Stimulated activated CD4-positive, alpha-beta T cell treated with anti-CD3 and anti-CD28 coated beads, Interleukin-1b, Interleukin-23, amount 100 ng/mL, for 48 hours (primary cell): Measurements from ENCODE around the gene LAPTM5.

ENCODE experiments used
- DNase-seq: peaks from one replicate; pipeline ENCODE4 v3.0.0-alpha.2; 2020

Gene LAPTM5

DNA sequence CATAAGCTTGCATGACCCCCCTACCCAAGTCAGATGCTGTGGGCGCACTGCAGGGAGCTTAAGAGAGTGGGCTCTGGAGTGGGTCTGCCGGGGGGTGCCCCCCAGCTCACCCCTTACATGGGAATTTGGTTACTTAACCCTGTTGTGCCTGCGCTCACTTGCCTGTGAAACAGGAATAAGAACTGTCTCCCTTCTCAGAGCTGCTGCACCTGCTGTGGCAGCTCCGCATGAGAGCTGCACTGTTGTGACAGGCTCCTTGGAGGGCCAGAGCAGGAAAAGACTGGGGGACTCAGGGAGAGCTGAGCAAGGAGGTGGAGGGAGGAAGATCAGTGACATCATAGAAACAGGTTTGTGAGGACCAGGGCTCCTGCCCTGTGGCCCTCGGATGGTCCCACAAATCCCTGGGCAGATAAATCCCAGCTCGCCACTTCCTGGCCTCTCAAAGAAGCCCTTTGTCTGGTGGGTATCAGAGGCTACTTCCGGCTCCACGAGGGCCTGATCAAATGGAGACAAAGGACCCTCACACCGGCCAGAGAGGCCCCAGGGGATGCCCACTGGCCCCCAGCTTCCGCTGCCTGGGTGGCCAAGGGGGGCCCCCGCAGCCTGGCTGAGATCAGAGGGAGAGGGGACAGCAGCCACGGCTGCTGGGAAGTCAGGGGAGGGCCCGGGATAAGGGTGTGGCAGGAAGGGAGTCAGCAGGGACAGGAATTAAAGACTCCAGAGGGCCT, 28.9 kb upstream of the LAPTM5 start:
- DNase-seq: no peak

DNA sequence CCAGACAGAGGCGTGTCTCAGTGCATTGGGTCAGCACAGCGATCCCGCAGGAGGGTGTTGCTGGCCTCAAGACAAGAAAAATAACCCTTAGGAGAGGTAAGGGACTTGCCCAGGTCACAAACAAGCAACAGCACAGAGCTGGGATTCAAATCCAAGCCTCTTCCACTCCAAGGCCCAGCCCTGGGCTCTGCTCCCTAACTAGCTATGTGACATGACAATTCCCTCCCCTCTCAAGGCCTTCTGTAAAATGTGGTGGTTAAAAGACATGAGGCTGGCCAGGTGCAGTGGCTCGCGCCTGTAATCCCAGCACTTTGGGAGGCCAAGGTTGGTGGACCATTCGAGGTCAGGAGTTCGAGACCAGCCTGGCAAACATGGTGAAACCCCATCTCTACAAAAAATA, 28.1 kb upstream of the LAPTM5 start:
- DNase-seq: no peak

DNA sequence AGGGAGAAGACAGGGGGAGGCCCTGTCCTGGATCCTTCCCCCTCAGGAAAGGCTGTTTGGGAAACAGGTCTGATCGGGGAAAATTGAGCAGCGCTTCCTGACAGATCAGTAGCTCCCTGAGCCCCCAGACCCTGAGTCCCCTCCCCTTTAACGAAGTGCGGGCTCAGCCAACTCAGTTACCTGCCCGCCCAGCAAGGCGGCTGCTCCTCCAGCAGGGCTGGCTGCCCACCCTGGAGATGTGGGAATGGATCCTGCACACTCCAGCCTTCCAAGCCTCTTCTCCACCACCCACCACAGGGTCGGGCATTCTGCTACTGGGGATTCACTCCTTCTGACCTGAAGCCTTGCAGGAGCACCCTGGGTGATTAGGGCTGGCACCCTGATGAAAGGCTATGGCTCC, 27.6 kb upstream of the LAPTM5 start:
- DNase-seq: no peak

DNA sequence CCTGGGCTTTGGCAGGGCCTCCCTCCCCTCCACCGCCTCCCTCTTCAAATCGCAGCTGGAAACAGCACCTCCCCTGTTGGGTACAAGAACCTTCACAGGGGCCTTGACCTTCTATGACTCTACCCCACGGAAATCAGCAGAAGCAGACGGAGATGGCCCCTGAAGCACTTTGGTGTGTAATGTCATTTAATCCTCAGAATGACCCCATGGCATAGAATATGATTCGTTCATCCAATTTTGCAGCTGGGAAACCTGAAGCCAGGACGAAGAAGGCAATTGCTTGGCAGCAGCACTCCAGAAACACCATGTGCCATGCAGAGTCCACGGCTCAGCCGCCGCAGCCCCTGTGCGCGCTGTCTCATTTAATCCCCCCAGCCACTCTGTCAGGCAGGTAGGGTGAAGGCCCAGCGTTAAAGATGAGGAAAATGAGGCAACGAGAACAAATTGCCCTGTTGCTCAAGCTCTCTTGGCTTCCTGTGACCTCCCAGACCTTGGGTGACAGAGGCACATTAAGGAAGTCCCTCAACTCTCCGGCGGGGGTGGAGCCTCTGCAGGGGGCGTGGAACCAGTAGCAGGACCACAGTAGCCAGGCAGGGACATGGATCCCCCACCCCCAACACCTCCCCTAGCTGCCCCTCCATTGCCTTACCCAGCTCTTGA, 25.8 kb upstream of the LAPTM5 start:
- DNase-seq: no peak

DNA sequence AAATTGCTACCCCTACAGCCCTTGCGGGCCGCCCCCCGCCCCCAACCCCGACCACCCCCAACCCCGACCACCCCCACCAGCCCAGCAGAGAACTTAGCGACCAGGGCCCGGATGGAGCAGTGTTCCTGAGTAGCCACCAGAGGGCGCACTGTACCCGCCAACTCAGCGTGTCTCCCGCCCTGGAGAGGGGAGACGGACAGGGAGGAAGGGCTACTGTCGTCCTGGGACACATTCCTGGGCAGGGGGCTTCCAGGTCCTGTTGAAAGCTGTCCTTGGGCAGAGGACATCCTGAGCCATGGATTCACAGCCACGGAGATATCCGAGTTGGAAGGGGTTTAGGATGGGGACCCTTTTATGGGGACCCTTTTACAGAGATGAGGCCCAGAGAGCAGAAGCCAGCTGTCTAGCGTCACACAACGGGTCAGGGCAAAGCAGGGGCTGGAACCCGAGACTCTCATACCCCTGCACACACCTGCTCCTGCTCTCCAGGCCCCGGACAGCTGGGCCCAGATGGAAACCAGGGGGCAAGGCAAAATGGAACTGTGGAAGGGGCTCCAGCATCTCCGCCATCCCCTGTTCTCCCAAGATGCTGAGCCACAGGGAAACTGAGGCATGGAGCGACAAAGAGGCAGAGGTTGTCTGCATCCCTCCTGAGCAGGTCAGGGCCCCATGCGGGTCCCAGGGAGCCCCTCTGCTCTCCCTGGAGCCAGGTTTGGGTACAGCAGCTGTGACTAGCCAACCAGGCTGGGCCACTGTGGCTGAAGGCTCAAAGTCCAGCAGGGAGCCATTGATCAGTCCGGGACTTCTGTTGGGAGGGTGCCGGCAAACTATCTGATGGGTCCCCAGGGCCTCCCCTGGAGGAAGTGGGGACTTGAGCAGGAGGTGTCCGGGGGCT, 25.0 kb upstream of the LAPTM5 start:
- peak; percentile 75 for DNase-seq

DNA sequence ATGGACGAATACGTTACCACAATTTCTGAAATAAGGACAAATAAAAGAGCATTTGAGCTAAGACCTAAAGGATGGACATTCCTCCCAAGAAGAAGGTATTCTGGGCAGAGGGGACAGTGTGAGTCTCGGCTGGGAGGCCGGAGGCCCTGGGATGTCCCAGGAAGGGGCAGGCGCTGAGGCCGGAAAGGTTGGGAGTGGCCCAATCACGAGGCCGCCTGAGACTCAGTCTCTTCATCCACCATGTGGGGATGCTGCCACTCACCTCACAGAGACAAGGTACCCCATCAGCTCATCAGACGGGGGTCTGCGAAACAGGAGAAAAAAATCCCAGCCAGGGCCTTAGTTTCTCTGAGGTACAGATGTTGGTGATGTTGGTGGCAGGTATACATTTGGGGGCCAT, 24.3 kb upstream of the LAPTM5 start:
- no peak for DNase-seq

DNA sequence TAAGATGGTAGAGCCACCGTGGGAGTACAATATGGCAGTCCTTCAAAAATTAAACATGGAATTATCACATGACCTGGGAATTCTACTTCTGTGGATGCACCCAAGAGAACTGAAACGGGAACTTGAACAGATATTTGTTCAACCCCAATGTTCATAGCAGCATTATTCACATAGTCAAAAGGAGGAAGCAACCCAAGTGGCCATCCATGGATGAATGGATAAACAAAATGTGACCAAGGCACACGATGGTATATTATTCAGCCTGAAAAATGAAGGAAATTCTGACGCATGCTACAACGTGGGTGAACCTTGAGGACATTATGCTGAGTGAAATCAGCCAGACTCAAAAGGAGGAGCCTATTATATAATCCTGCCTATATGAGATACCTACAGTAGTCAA, 22.8 kb upstream of the LAPTM5 start:
- DNase-seq: no peak

DNA sequence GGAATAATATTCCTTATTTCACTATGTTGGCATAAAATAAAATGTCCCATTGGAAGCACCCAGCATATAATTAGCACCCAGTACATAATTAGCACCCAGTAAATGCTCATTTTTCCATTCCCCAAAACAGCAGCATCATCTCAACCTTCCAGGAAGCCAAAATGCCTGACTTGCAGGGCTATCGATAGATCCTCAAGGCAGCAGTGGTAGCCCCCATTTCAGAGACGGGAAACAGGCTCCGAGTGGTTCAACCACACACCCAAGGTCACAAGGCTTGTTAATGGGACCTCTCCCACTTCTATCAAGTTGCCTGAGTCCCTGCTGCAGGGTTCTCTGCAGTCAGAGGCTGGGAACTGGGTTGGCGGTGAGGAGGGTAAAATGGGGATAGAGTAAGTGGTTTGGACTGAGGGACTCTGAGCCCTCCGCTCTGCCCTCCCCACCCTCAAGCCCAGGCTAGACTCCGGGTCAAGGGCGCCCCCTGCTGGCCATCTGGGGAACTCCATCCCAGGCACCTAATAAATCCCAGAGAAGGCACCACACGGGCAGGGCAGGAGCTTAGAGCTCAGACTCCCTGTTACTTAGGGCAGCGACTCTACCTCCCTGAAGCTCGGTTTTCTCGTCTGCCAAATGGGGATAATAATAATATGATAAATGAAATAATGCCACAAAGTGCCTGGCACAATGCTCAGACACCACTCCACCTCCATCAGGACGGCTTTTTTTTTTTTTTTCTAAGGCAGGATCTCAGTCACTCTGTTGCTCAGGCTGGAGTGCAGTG, 21.9 kb upstream of the LAPTM5 start:
- peak; percentile 90 for DNase-seq

DNA sequence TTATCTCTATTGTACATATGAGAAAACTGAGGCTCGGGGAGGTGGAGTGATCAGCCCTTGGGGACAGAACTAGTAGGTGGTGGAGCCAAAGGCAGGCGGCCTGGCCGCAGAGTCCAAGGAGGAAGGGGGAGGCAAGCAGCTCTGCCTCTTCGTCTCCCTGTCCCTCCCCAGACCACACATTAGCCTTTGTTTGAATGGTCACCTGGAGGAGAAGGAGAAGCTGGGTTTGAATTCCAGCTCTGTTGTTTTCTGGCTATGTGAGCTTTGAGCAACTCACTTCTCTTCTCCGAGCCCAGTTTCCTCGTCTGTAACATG, 21.4 kb upstream of the LAPTM5 start:
- DNase-seq: no peak

DNA sequence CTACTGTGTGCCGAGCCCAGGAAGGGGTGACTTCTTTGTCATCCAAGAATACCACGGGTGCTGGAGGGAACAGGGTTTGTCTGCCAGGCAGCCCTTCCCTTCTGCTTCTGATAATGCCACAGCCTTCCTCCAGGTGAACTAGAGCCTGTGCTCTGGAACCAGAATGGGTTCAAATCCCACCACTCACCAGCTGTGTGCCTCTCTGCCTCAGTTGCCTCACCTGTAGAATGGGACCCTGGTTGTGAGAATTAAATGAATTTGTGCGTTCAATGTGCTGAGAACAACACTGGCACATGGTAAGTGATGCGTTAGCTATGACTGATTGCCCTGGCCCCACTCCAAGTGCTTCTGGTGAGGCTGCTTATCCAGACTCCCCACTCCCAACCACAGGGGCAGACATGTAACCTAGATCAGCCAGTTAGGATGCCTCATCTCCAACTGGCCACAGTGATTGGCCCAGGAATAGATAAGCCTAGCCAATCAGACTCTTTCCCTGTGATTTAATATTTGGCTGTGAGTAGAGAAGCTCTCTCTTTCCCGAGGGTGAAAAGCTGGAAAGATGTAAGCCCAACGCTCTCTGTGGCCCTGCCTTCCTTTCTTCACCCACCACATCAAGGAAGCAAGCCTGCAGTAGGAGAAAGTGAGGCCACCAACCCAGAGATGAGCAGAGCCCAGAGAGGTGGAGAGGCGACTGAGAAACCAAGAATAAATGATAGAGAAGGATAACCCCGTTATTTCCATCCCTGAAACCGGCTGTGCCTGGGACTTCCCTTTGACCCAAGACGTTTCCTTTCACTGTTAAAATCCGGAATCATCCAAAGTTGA, 20.8 kb upstream of the LAPTM5 start:
- peak; percentile 59 for DNase-seq

DNA sequence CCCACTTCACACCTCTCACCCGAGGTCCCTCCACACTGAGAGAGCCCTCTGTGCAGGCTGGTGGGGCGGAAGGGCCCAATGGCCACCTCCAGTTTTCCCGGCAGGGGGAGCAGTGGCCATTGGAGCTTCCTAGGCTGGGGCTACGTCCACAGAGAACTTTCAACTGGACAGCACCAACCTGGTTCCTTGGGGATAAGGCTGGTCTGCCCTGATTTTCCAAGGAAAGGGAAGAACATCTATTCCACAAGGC, 20.3 kb upstream of the LAPTM5 start:
- DNase-seq: no peak

DNA sequence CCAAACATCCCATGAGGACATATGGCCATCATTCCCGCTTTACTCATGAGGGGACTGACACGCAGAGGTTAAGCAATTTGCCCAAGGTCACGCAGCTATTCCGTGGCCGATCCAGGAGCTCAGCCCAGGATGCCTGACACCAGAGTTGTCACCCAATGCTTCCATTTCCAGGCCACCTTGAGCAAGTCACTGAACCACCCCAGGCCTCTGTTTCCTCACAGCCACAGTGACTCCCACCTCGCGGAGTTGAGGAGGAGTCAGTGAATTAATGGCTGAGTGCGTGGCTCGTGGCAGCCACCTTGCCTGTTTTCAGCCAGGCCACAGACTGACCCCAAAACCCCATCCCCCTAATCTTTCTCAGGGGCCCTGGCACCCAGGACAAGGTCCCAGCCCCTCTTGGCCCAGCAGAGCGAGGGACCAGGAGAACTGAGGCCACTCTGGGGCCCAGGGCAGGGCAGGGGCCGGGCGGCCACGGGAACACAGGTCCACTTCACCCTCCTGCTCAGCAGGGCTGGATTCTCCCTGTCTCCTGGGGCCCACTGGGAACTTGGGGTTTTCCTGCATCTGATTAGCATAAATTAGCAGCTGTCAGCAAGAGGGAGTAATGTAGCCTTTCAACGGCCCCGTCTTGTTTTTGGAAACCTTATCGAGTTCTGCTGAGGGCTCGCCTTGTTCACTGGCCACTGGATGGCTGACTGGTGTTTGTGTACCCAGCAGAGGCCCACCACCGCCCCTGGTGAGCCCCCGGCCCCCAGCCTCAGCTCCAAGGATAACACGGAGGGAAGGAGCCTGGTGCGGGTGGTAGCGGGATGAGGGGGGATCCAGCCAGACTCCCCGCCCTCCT, 19.7 kb upstream of the LAPTM5 start:
- DNase-seq: no peak

DNA sequence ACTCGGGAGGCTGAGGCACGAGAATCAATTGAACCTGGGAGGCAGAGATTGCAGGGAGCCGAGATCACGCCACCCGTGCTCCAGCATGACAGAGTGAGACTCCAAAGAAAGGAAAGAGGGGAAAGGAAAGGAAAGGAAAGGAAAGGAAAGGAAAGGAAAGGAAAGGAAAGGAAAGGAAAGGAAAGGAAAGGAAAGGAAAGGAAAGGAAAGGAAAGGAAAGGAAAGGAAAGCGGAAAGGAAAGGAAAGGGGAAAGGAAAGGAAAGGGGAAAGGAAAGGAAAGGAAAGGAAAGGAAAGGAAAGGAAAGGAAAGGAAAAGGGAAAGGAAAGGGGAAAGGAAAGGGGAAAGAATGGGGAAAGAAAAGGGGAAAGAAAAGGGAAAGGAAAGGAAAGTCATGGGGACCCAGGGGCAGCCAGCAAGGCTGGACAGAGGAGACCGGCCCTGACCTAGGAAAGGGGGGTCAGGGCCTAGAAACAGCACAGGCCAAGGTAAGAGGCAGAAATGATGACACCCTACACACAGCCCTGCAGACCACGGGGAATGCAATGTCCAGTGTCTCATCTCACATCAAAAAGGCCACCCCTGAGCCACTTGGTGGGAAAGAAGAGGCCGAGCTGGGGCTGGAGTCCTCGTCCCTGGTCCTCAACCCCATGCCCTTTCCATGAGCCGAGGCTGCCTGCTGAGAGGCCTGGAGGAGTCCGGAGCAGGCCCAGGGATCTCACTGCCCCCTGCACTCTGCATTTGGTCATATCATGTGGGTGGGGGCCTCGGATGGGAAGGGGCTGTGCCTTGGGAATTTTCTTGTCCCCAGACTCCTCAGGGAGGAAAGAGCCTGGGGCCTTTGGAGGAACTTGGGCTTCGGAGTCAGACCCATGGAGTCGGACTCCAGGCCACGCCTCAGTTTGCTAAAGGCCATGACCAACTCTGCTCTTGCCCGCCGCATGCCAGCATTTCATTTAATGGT, 18.8 kb upstream of the LAPTM5 start:
- no peak for DNase-seq

DNA sequence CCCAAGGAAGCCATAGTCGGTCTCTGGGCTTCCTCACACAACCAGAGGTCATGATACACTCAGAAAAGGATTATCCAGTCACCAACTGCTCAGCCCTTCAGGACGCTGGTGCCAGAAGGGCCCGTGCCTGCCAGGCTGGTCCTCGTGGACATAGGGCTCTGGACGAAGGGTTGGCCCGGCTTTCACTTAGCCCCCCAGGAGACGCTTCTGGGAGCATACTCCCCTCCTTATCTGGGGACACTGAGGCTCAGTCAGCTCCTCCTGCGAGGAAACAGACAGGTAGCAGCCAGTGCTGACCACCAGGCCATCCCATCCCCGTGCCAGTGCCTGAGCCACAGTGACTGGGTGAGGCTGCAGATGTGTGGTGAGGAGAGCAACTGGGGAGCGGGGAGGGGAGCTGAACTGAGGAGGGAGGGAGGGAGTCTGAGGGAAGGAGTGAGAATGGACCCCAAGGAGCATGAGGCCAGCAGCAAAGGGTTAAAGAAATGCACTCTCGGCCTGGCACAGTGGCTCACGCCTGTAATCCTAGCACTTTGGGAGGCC, 17.9 kb upstream of the LAPTM5 start:
- no peak for DNase-seq

DNA sequence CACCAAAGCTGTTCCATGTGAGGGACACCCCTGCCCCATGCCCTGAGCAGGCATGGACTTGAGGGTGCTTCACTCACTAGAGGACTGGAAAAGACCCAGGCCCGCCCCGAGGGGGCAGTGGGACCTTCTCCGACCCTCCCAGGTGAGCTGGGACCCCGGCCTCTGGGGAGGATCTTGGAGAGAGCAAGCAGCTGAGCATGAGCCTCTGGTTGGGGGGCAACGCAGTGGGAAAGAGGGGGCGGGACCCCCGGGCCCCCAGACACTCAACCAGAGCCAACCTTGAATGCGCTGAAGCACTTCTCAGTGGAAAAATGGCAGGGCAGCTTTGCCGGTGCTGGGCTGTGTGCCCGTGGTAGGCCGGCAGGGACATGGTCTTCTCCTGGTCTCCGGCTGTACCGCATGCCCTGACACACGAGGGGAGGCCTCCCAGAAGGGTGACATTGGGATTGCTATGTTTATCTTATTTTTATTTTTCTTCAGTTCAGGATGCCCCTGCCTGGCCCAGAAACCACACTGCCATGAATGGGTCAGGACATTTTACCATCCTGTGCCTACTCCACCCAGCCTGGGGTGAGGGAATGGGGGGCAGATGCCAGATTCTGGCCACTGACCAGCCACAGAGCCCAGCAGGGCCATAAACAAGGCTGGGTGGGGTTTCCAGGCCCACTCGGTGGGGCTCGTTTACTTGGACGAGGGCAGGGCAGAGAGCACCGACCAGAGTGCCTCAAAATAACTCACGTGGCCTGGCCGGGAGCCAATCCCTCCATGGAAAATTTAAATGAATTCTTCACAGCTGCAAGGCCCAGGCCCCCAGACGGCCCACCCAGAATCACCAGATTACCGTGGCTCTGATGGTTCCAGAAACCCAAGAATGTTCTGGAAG, 17.2 kb upstream of the LAPTM5 start:
- DNase-seq: no peak

DNA sequence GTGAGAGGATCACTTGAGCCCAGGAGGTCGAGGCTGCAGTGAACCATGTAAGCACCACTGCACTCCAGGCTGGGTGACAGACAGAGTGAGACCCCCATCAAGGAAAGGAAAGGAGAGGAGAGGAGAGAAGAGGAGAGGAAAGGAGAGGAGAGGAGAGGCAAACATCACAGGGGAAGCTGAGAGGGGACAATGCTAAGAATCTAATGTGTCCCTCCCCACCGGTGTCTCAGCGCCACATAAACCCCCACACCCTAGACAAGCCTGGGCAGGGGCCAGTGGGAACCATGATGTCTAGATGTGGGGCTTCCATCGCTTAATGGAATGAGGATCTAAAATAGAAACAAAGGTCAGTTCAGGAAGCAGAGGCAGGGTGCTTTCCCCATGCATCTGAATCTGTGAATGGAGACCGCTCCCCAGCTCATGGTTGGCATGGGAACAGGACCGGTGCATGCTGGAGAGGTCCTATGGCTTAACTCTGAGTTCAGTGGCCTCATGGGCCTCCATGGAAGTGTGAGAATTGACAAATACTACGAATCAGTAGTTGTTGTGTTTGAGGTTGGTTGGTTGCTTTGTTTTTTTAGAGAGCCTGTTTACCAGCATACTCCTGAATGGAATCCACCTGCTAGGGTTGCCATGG, 16.3 kb upstream of the LAPTM5 start:
- no peak for DNase-seq

DNA sequence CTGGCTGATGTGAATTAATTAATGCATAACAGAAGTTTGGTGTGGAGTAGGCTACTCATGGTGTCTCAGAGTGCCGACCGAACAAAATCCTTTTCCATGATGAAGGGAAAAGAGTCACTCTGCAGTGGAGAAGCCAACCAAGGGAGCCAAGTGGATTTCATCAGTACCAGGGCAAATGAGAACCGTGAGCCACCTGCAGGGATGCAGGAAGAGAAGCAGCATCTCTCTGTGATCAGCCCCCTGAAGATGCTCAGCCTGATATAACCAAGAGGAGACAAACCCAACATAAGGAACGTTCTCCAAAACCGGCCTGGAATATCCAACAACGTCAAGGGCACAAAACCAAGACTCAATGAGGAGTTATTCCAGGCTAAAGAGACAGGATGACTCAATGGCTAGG, 13.4 kb upstream of the LAPTM5 start:
- no peak for DNase-seq

DNA sequence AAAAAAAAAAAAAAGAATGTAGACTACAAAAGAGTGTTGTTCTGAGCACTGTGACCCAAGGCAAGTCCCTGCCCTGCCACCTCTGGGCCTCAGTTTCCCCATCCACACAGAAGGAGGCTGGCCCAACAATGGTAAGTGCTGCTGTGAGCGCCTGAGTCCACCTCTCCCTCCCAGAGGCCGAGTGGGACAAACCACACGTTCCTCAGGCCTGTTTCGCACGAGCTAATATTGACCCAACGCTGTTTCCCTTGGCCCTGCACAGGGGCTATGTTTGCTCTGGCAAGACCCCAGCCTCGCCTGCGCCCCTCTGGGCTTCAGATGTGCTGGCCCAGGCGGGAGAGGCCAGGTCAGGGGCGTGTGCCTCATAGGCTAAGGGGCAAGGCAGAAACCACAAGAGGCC, 12.6 kb upstream of the LAPTM5 start:
- DNase-seq: no peak
